Measurements from ENCODE around the gene SPAG17. TPM values are rescaled to one million over a fixed set of nuclear protein-coding genes. Genes with fewer than 3 reads are reported as not detected.

Gene SPAG17
- polyA plus RNA-seq, 1 of the 3 experiments (the other 2 are of a cell fraction) = not detected

DNA sequence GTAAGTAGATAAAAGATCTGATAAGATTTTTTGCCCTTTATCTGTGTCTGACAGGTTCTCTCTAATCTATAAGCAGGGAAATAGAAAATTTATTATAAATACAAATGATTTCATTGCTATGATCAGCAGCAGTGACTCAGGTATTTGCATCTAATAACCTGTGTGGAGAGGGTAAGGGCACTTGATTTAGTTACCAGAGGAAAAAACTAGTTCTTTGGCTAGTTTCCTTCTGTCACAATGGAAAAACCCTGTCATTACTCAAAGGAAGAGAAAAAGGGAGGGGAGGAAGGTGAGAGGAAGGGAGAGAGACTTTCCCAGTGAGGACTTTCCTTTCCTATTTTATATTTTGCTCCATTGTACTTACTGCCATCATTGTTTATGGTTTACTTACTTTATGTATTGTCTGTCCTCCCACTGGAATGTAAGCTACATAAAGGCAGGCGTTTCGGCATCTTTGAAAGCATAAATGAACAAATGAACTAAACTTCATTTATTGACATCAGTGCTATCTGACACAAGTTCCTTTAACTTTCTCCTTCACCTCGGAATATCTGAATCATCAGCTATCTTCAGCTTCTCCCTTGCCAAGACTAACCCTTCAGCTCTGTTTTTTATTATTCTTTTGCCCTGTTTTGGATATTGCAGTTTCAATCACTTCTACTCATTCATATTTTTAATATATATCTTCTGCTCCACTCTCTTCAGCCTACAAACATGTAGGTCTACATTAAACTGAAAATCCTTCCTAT lies 220.6 kb downstream of the SPAG17 start:
- TF ChIP-seq TCF12 (IDR thresholded peaks at IDR 0.05) = no peak
- no peak for TF ChIP-seq ELF1 (IDR thresholded peaks at IDR 0.05)
- no peak for TF ChIP-seq RAD21 (IDR thresholded peaks at IDR 0.05; ENCODE audit: low read length)
- no peak for TF ChIP-seq YY1 (IDR thresholded peaks at IDR 0.05; ENCODE audit: low read depth)
- TF ChIP-seq, protein P1, sequence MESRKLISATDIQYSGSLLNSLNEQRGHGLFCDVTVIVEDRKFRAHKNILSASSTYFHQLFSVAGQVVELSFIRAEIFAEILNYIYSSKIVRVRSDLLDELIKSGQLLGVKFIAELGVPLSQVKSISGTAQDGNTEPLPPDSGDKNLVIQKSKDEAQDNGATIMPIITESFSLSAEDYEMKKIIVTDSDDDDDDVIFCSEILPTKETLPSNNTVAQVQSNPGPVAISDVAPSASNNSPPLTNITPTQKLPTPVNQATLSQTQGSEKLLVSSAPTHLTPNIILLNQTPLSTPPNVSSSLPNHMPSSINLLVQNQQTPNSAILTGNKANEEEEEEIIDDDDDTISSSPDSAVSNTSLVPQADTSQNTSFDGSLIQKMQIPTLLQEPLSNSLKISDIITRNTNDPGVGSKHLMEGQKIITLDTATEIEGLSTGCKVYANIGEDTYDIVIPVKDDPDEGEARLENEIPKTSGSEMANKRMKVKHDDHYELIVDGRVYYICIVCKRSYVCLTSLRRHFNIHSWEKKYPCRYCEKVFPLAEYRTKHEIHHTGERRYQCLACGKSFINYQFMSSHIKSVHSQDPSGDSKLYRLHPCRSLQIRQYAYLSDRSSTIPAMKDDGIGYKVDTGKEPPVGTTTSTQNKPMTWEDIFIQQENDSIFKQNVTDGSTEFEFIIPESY (IDR thresholded peaks at IDR 0.05; ENCODE audit: borderline replicate concordance, low read depth) = no peak
- TF ChIP-seq FOXM1 (IDR thresholded peaks at IDR 0.05; ENCODE audit: low read depth) = no peak
- TF ChIP-seq EP300 (IDR thresholded peaks at IDR 0.05; ENCODE audit: borderline replicate concordance in 1 of 2, low read depth in 1 of 2, low read length in 1 of 2) = no peak
- no peak for TF ChIP-seq GATA2 (CRISPR knock-in tag; IDR thresholded peaks at IDR 0.05)
- TF ChIP-seq, protein P2, sequence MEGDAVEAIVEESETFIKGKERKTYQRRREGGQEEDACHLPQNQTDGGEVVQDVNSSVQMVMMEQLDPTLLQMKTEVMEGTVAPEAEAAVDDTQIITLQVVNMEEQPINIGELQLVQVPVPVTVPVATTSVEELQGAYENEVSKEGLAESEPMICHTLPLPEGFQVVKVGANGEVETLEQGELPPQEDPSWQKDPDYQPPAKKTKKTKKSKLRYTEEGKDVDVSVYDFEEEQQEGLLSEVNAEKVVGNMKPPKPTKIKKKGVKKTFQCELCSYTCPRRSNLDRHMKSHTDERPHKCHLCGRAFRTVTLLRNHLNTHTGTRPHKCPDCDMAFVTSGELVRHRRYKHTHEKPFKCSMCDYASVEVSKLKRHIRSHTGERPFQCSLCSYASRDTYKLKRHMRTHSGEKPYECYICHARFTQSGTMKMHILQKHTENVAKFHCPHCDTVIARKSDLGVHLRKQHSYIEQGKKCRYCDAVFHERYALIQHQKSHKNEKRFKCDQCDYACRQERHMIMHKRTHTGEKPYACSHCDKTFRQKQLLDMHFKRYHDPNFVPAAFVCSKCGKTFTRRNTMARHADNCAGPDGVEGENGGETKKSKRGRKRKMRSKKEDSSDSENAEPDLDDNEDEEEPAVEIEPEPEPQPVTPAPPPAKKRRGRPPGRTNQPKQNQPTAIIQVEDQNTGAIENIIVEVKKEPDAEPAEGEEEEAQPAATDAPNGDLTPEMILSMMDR (IDR thresholded peaks at IDR 0.05) = no peak
- ChIA-PET POLR2A (no interaction called here), CTCF (no interaction called here)
- Histone ChIP-seq H3K4me1 (ENCODE audit: control insufficient read depth in 1 of 2, insufficient read depth in 2 of 2, low read depth in 1 of 2, low read length in 1 of 2) (peaks cover 0 to 2% of the 10 kb centered on the region in 2 experiments; a peak in 2 of 4 replicates), H3K4me3 (ENCODE audit: low read depth in 2 of 2, low read length in 1 of 2) (no peak overlapping the region), H4K20me1 (ENCODE audit: insufficient read depth) (no peaks in the 10 kb centered on the region), H3K9ac (no peak overlapping the region), H2AFZ (ENCODE audit: low read depth) (no peak overlapping the region), H3K36me3 (replicated peaks in 1 of 2; ENCODE audit: control insufficient read depth in 1 of 2, insufficient read depth in 2 of 2, low read length in 1 of 2) (peaks cover 35 to 51% of the 10 kb centered on the region in 2 experiments), H3K27me3 (ENCODE audit: insufficient read depth) (no peaks in the 10 kb centered on the region), H3K79me2 (ENCODE audit: insufficient read depth) (no peaks in the 10 kb centered on the region; the same call in 1 of the 2 replicates), H3F3A (replicated peaks; ENCODE audit: insufficient read depth) (peaks cover 5% of the 10 kb centered on the region), H3K9me3 (no peaks in the 10 kb centered on the region), H3K9me2 (no peaks in the 10 kb centered on the region), H3K27ac (ENCODE audit: low read depth in 2 of 2, low read length in 1 of 2) (no peak overlapping the region), H3K4me2 (no peak overlapping the region)
- 91% methylated on average over 3 of the region's 3 CpGs for WGBS (ENCODE audit: low lambda C conversion rate)
- DNase-seq = no peak

DNA sequence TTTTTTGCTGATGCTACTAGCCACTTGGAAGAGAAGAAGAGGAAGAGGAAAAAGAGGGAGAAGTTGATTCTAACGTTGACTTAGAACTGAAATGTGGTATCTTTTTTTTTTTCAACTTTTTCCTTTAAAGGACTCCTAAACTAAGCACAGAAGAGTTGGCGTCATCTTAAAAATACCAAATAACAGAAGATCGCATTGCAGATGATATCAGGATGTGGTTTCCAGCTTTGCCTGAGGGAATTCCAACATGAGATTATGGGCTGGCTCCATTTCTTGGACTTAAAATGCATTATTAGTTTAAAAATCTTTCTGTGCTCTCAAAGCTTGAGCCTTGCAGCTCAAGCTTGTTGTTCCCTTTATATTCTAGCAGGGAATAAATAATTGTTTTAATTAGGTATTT lies 225.7 kb downstream of the SPAG17 start:
- Histone ChIP-seq H3K9ac (no peak overlapping the region), H3K4me1 (ENCODE audit: control insufficient read depth in 1 of 2, insufficient read depth in 2 of 2, low read depth in 1 of 2, low read length in 1 of 2) (no peaks in the 10 kb centered on the region), H3K4me2 (no peak overlapping the region), H3K9me2 (no peaks in the 10 kb centered on the region), H3K4me3 (ENCODE audit: low read depth in 2 of 2, low read length in 1 of 2) (no peak overlapping the region), H3F3A (replicated peaks; ENCODE audit: insufficient read depth) (peaks cover 7% of the 10 kb centered on the region), H2AFZ (ENCODE audit: low read depth) (no peak overlapping the region), H3K79me2 (ENCODE audit: insufficient read depth) (no peaks in the 10 kb centered on the region; the same call in 1 of the 2 replicates), H4K20me1 (ENCODE audit: insufficient read depth) (no peaks in the 10 kb centered on the region), H3K27me3 (ENCODE audit: insufficient read depth) (no peaks in the 10 kb centered on the region), H3K27ac (ENCODE audit: low read depth in 2 of 2, low read length in 1 of 2) (no peak overlapping the region; a peak in 1 of 4 replicates), H3K9me3 (no peaks in the 10 kb centered on the region), H3K36me3 (replicated peaks in 1 of 2; ENCODE audit: control insufficient read depth in 1 of 2, insufficient read depth in 2 of 2, low read length in 1 of 2) (peaks cover 81 to 89% of the 10 kb centered on the region in 2 experiments)
- CTCF ChIA-PET = no interaction called here
- no peak for DNase-seq
- WGBS (ENCODE audit: low lambda C conversion rate) = 66% methylated on average over 3 of the region's 3 CpGs
- TF ChIP-seq RXRA (IDR thresholded peaks at IDR 0.05; ENCODE audit: borderline replicate concordance, low read depth) (no peak), MEF2A (IDR thresholded peaks at IDR 0.05; ENCODE audit: borderline replicate concordance, low read depth) (no peak), FOXJ3 (CRISPR knock-in tag; IDR thresholded peaks at IDR 0.05) (no peak), FOXM1 (IDR thresholded peaks at IDR 0.05; ENCODE audit: low read depth) (no peak)
- TF ChIP-seq, protein P3, sequence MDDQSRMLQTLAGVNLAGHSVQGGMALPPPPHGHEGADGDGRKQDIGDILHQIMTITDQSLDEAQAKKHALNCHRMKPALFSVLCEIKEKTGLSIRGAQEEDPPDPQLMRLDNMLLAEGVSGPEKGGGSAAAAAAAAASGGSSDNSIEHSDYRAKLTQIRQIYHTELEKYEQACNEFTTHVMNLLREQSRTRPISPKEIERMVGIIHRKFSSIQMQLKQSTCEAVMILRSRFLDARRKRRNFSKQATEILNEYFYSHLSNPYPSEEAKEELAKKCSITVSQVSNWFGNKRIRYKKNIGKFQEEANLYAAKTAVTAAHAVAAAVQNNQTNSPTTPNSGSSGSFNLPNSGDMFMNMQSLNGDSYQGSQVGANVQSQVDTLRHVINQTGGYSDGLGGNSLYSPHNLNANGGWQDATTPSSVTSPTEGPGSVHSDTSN (IDR thresholded peaks at IDR 0.05) = no peak
- TF ChIP-seq, protein P2 (IDR thresholded peaks at IDR 0.05) = no peak
- POLR2A ChIA-PET = no interaction called here
